Uterus (tissue), 4 donors: ENCODE results near the gene TAS2R60. TPM values are rescaled to one million over a fixed set of nuclear protein-coding genes. Genes with fewer than 3 reads are reported as not detected.

Experiments
- DNase-seq, 2 donors: peaks; one replicate each; pipeline ENCODE4 v3.0.0-alpha.2; 2019 to 2020
- H3K27ac ChIP-seq, 2 donors: fragments of 200-600 bp; sonication (generic); 1 replicate in 1 of 2; 2 replicates in 1 of 2; pipeline ENCODE4 v1.5.1; 2016 to 2018
- H3K27me3 ChIP-seq, 2 donors: fragments of 200-600 bp; sonication (generic); one replicate each; pipeline ENCODE4 v1.5.1; 2018 to 2019; ENCODE audit warnings: control low read depth in 1 of 2
- H3K36me3 ChIP-seq, 2 donors: fragments of 200-600 bp; sonication (generic); one replicate each; pipeline ENCODE4 v1.5.1; 2019; ENCODE audit warnings: control low read depth in 1 of 2
- H3K4me1 ChIP-seq, 2 donors: fragments of 200-600 bp; sonication (generic); one replicate each; pipeline ENCODE4 v1.5.1; 2018 to 2019; ENCODE audit warnings: control low read depth in 1 of 2
- H3K4me3 ChIP-seq, 2 donors: fragments of 200-600 bp; sonication (generic); 1 replicate in 1 of 2; 2 replicates in 1 of 2; pipeline ENCODE4 v1.5.1; 2018 to 2019; ENCODE audit warnings: mild to moderate bottlenecking in 1 of 2
- H3K9me3 ChIP-seq, 2 donors: fragments of 200-600 bp; sonication (generic); one replicate each; pipeline ENCODE4 v1.5.1; 2019; ENCODE audit warnings: control low read depth in 1 of 2
- POLR2A ChIP-seq, 2 donors: fragments of 450-650 bp; IDR thresholded peaks; one replicate each; pipeline ENCODE4 v1.6.1; 2016; ENCODE audit warnings: antibody characterized with exemption in 2 of 2, mild to moderate bottlenecking in 1 of 2, moderate library complexity in 1 of 2
- intact Hi-C: fragments of 100-400 bp; cut with DNase I; formaldehyde crosslinking; loops from one replicate; pipeline ENCODE4 v1.15.1; 2023; ENCODE audit warnings: low total_unique reads
- total RNA-seq, 4 donors: library from RNA; depleted of rRNA in 3 of 4; stranded (reverse); fragments of >200 nt in 3 of 4; gene quantifications; one replicate each; pipeline versions ENCODE4 v1.1.0 to v1.2.4, GENCODE V29; 2014 to 2023
- TF ChIP-seq, protein P1 (sequence below), 4 experiments: fragments of 200-600 bp in 2 of 4; fragments of 450-650 bp in 2 of 4; sonication (generic) in 2 of 4; IDR thresholded peaks; one replicate each; pipeline ENCODE4 v1.5.1; 2016 to 2019; ENCODE audit warnings: antibody characterized with exemption in 4 of 4, mild to moderate bottlenecking in 2 of 4, moderate library complexity in 1 of 4
- donor health status: DM: yes; HTN: yes; CAD: no.

TAS2R60 gene
- total RNA-seq, 4 donors from 2014 or later: 3.3 TPM; not detected in 3

DNA sequence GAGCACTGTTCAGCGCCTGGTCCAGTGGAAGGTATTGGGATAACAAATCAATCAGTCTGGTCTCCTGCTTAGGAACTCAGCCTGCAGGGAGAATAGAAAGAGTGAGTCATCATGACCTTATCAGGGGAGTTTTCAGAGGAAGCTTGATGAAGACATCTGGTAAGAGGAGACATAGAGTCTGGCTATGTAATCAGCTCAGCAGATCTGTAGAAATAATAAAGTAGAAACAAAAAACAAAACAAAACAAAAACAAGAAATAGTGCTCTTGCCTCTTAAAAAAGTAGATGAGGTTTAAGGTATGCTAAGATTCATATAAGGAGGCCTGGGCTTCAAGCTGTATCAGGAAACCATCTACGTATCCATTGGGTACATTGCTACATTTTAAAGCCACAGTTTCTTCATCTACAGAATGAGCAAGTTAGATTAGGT is 48.8 kb downstream of the TAS2R60 start:
- no peak for DNase-seq
- H3K27ac ChIP-seq: no peak overlapping the region
- no peaks in the 10 kb centered on the region for H3K27me3 ChIP-seq

DNA sequence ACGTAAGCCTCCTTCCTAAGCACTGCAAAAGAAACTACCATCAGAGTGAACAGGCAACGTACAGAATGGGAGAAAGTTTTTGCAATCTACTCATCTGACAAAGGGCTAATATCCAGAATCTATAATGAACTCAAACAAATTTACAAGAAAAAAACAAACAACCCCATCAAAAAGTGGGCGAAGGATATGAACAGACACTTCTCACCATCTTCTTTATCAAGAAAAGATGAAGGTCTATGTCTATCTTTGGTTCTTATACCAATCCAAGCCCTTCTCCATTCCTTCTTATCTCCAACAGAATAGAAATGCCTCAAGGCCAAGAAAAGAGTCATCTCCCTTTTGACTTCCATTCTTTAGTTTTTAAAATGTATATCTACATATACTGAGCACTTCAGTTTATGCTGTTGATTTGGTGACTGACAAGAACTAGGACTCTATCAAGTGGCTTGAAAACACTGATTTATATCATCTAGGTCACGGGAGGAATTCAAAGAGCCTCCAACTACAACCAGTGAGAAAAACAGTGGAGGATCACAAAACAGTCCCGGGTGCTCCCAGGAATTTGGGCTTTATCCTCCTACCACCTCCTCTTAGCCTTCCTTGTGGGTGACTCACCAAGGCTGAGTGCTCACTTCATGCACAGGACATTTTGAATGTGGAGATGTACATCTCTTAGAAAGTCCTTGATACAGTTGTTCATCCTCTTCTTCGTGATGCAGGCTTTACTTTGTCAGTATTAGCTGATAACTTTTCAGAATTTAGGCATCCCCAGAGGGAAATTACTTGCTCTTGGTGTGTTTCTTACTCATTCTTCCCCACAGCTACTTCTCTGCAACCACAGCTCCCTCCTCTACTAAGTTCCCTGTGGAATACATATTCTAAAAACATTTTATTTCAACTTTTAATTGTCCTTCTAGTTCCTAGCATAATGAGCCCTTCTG is 49.8 kb downstream of the TAS2R60 start:
- H3K4me3 ChIP-seq: no peak overlapping the region
- no peaks in the 10 kb centered on the region for H3K27me3 ChIP-seq
- DNase-seq: no peak
- no peaks in the 10 kb centered on the region for H3K36me3 ChIP-seq
- no peak overlapping the region for H3K27ac ChIP-seq
- no peaks in the 10 kb centered on the region for H3K4me1 ChIP-seq
- TF ChIP-seq POLR2A (IDR thresholded peaks at IDR 0.05): no peak
- TF ChIP-seq, protein P1, sequence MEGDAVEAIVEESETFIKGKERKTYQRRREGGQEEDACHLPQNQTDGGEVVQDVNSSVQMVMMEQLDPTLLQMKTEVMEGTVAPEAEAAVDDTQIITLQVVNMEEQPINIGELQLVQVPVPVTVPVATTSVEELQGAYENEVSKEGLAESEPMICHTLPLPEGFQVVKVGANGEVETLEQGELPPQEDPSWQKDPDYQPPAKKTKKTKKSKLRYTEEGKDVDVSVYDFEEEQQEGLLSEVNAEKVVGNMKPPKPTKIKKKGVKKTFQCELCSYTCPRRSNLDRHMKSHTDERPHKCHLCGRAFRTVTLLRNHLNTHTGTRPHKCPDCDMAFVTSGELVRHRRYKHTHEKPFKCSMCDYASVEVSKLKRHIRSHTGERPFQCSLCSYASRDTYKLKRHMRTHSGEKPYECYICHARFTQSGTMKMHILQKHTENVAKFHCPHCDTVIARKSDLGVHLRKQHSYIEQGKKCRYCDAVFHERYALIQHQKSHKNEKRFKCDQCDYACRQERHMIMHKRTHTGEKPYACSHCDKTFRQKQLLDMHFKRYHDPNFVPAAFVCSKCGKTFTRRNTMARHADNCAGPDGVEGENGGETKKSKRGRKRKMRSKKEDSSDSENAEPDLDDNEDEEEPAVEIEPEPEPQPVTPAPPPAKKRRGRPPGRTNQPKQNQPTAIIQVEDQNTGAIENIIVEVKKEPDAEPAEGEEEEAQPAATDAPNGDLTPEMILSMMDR (IDR thresholded peaks at IDR 0.05): no peak
- intact Hi-C loops: no loop called here
- no peaks in the 10 kb centered on the region for H3K9me3 ChIP-seq

More for the DNA sequence above, 48.8 kb downstream of the TAS2R60 start:
- Histone ChIP-seq H3K9me3 (no peaks in the 10 kb centered on the region), H3K4me1 (no peaks in the 10 kb centered on the region), H3K4me3 (no peak overlapping the region), H3K36me3 (no peaks in the 10 kb centered on the region)
- TF ChIP-seq, protein P1 (IDR thresholded peaks at IDR 0.05): no peak
- TF ChIP-seq POLR2A (IDR thresholded peaks at IDR 0.05): no peak
- intact Hi-C loops: no loop called here

DNA sequence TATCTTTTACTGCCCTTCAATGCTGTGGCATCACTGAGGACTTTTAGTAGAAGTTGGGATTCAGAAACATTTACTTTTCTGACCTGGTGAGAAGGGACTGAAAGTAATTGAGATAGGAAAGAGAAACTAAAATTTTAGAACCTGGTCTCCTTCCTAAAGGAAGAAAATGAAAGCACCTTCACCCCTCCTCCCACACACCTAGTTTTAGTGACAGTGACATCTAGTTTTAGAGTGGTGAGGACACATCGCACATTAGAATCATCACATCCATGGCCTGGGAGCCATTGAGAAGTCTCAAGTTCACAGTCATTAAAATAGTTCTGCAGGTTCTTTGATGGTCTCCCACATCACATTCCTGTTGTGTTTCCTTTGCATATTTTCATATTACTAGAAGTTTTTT is 50.5 kb downstream of the TAS2R60 start:
- Histone ChIP-seq H3K4me3 (no peak overlapping the region), H3K36me3 (no peaks in the 10 kb centered on the region), H3K4me1 (no peaks in the 10 kb centered on the region), H3K27ac (no peak overlapping the region), H3K9me3 (no peaks in the 10 kb centered on the region), H3K27me3 (no peaks in the 10 kb centered on the region)
- intact Hi-C loops: no loop called here
- TF ChIP-seq, protein P1 (IDR thresholded peaks at IDR 0.05): no peak
- no peak for TF ChIP-seq POLR2A (IDR thresholded peaks at IDR 0.05)
- no peak for DNase-seq

Other genes starting within 250 kb of the TAS2R60 start
- not detected for gene TAS2R40, start 221.4 kb upstream of the TAS2R60 start, total RNA-seq
- gene GSTK1, start 180.0 kb upstream of the TAS2R60 start, total RNA-seq: 100 to 1,000 TPM in 1 of 4 donors, 10 to 100 TPM in 3; 58.2 to 173 (median 86.9) TPM
- gene TMEM139, start 158.5 kb upstream of the TAS2R60 start, total RNA-seq: 10 to 100 TPM in 1 of 4 donors, 1 to 10 TPM in 1, not detected in 2; 2.2 to 11.1 TPM
- gene CASP2, start 155.1 kb upstream of the TAS2R60 start, total RNA-seq: 10 to 100 TPM in 3 of 4 donors, 1 to 10 TPM in 1; 4.1 to 32.2 (median 24.5) TPM
- gene CLCN1, start 127.3 kb upstream of the TAS2R60 start, total RNA-seq: under 1 TPM in 2 of 4 donors, not detected in 2; 0.21 to 0.30 TPM
- gene FAM131B, start 80.7 kb upstream of the TAS2R60 start, total RNA-seq: 10 to 100 TPM in 1 of 4 donors, 1 to 10 TPM in 3; 1.2 to 10.6 (median 6.5) TPM
- gene ZYX, start 62.1 kb upstream of the TAS2R60 start, total RNA-seq: 100 to 1,000 TPM in 2 of 4 donors, 10 to 100 TPM in 2; 46.0 to 494 (median 95.9) TPM
- 1 to 10 TPM in 3 of 4 donors, not detected in 1; 1.3 to 5.6 (median 1.9) TPM for gene EPHA1, start 34.6 kb upstream of the TAS2R60 start, total RNA-seq
- 1 to 10 TPM in 1 of 4 donors, not detected in 3; 3.3 TPM for gene TAS2R41, start 34.4 kb downstream of the TAS2R60 start, total RNA-seq
- under 1 TPM in 3 of 4 donors, not detected in 1; under 0.01 to 0.28 (median 0.27) TPM for gene CTAGE15, start 128.3 kb downstream of the TAS2R60 start, total RNA-seq
- gene TCAF2, start 177.5 kb downstream of the TAS2R60 start, total RNA-seq: 10 to 100 TPM in 2 of 4 donors, 1 to 10 TPM in 2; 1.5 to 12.1 (median 7.1) TPM